ENCODE results near the gene ATRN. TPM values are rescaled to one million over a fixed set of nuclear protein-coding genes. Genes with fewer than 3 reads are reported as not detected.
"Not testable (repeated sequence)": the region's sequence is repeated elsewhere in the genome, so short reads cannot be mapped to it uniquely, and the experiment has no call there.

Gene ATRN
- total RNA-seq, 2 experiments from 2014 or later: 8.8 to 9.1 TPM

- Histone ChIP-seq H3K27me3 (ENCODE audit: control insufficient read depth in 1 of 2, insufficient read depth in 2 of 2, low read length in 2 of 2) (no peaks in the 10 kb centered on the region), H3K9me3 (ENCODE audit: control insufficient read depth in 1 of 2, insufficient read depth in 1 of 2, low read length in 2 of 2) (no peaks in the 10 kb centered on the region), H3K27ac (ENCODE audit: low read depth in 1 of 2, low read length in 2 of 2) (no peak overlapping the region), H3K4me3 (ENCODE audit: low read length) (no peak overlapping the region), H3K4me1 (ENCODE audit: insufficient read depth, low read length) (no peaks in the 10 kb centered on the region), H3K36me3 (ENCODE audit: insufficient read depth, low read length) (peaks cover 3% of the 10 kb centered on the region)
- DNase-seq: no peak
- ATAC-seq (ENCODE audit: poor library complexity): no peak
- Mint-ChIP-seq H3K4me1 (ENCODE audit: low read depth) (no peaks in the 10 kb centered on the region), H3K36me3 (ENCODE audit: low read depth) (peaks cover 65% of the 10 kb centered on the region), H3K9me3 (no peaks in the 10 kb centered on the region), H3K27ac (no peak overlapping the region), H3K27me3 (no peaks in the 10 kb centered on the region), H3K4me3 (no peak overlapping the region)
- POLR2A ChIA-PET: no interaction called here
- intact Hi-C loops (cut with DNase I, micrococcal nuclease): no loop called here
- CTCF ChIA-PET: no interaction called here
- TF ChIP-seq CTCF (IDR thresholded peaks at IDR 0.05): no peak
Observed at GRCh38 chr20:3612795-3613572, 142.2 kb downstream of the ATRN start.

- H3K36me3 Mint-ChIP-seq (ENCODE audit: low read depth): peaks cover 64% of the 10 kb centered on the region
- H3K9me3 Mint-ChIP-seq: no peaks in the 10 kb centered on the region
- ChIA-PET CTCF (no interaction called here), POLR2A (no interaction called here)
- Histone ChIP-seq H3K4me1 (ENCODE audit: insufficient read depth, low read length) (no peaks in the 10 kb centered on the region), H3K9me3 (ENCODE audit: control insufficient read depth in 1 of 2, insufficient read depth in 1 of 2, low read length in 2 of 2) (no peaks in the 10 kb centered on the region), H3K4me3 (ENCODE audit: low read length) (no peak overlapping the region), H3K36me3 (ENCODE audit: insufficient read depth, low read length) (peaks cover 3% of the 10 kb centered on the region), H3K27me3 (ENCODE audit: control insufficient read depth in 1 of 2, insufficient read depth in 2 of 2, low read length in 2 of 2) (no peaks in the 10 kb centered on the region), H3K27ac (ENCODE audit: low read depth in 1 of 2, low read length in 2 of 2) (no peak overlapping the region)
- no peak overlapping the region for H3K4me3 Mint-ChIP-seq
- no peaks in the 10 kb centered on the region for H3K27me3 Mint-ChIP-seq
- intact Hi-C loops (cut with DNase I, micrococcal nuclease): no loop called here
- H3K27ac Mint-ChIP-seq: no peak overlapping the region
- TF ChIP-seq CTCF (IDR thresholded peaks at IDR 0.05): no peak
- ATAC-seq (ENCODE audit: poor library complexity) (no peak), DNase-seq (no peak)
- H3K4me1 Mint-ChIP-seq (ENCODE audit: low read depth): no peaks in the 10 kb centered on the region
Observed at GRCh38 chr20:3613821-3614440, 143.1 kb downstream of the ATRN start.

- H3K27me3 ChIP-seq (ENCODE audit: control insufficient read depth in 1 of 2, insufficient read depth in 2 of 2, low read length in 2 of 2): no peaks in the 10 kb centered on the region
- H3K4me1 ChIP-seq (ENCODE audit: insufficient read depth, low read length): no peaks in the 10 kb centered on the region
- Mint-ChIP-seq H3K27me3 (no peaks in the 10 kb centered on the region), H3K9me3 (no peaks in the 10 kb centered on the region), H3K36me3 (ENCODE audit: low read depth) (peaks cover 59% of the 10 kb centered on the region), H3K4me3 (no peak overlapping the region), H3K27ac (no peak overlapping the region), H3K4me1 (ENCODE audit: low read depth) (no peaks in the 10 kb centered on the region)
- TF ChIP-seq CTCF (IDR thresholded peaks at IDR 0.05): no peak
- intact Hi-C loops (cut with DNase I, micrococcal nuclease): no loop called here
- DNase-seq (no peak), ATAC-seq (ENCODE audit: poor library complexity) (no peak)
- POLR2A ChIA-PET: no interaction called here
- H3K9me3 ChIP-seq (ENCODE audit: control insufficient read depth in 1 of 2, insufficient read depth in 1 of 2, low read length in 2 of 2): no peaks in the 10 kb centered on the region
- CTCF ChIA-PET: no interaction called here
- H3K27ac ChIP-seq (ENCODE audit: low read depth in 1 of 2, low read length in 2 of 2): no peak overlapping the region
- H3K36me3 ChIP-seq (ENCODE audit: insufficient read depth, low read length): peaks cover 3% of the 10 kb centered on the region
- H3K4me3 ChIP-seq (ENCODE audit: low read length): no peak overlapping the region
Observed at GRCh38 chr20:3614466-3614865, 143.6 kb downstream of the ATRN start.

- ATAC-seq (ENCODE audit: poor library complexity); POLR2A ChIA-PET; DNase-seq; H3K4me3 Mint-ChIP-seq; H3K9me3 Mint-ChIP-seq; H3K27me3 ChIP-seq (ENCODE audit: control insufficient read depth in 1 of 2, insufficient read depth in 2 of 2, low read length in 2 of 2); H3K27ac Mint-ChIP-seq; CTCF ChIA-PET; H3K36me3 ChIP-seq (ENCODE audit: insufficient read depth, low read length); H3K27me3 Mint-ChIP-seq; H3K4me1 ChIP-seq (ENCODE audit: insufficient read depth, low read length); intact Hi-C loops (cut with DNase I, micrococcal nuclease); H3K9me3 ChIP-seq (ENCODE audit: control insufficient read depth in 1 of 2, insufficient read depth in 1 of 2, low read length in 2 of 2); H3K4me1 Mint-ChIP-seq (ENCODE audit: low read depth); H3K4me3 ChIP-seq (ENCODE audit: low read length); H3K27ac ChIP-seq (ENCODE audit: low read depth in 1 of 2, low read length in 2 of 2): not testable (repeated sequence)
- peaks cover 51% of the 10 kb centered on the region for H3K36me3 Mint-ChIP-seq (ENCODE audit: low read depth)
Observed at GRCh38 chr20:3615171-3615840, 144.5 kb downstream of the ATRN start.
